GM12865 (cell line): ENCODE measurements around the gene BARX1.

Experiments
- DNase-seq: peaks from one replicate; pipeline ENCODE4 v3.0.0; 2010; ENCODE audit warnings: low read depth
- H3K4me3 ChIP-seq: 2 replicates; pipeline ENCODE4 v1.5.1; 2011; ENCODE audit warnings: mild to moderate bottlenecking, low read depth, low read length, control low read depth
- TF ChIP-seq, protein P1 (sequence below): IDR thresholded peaks from 2 replicates; pipeline ENCODE4 v1.5.1; 2011; ENCODE audit warnings: low read length, control low read depth, low read depth, inconsistent platforms; ENCODE audit not compliant: insufficient read depth; ENCODE audit errors: missing control alignments

BARX1 gene

DNA sequence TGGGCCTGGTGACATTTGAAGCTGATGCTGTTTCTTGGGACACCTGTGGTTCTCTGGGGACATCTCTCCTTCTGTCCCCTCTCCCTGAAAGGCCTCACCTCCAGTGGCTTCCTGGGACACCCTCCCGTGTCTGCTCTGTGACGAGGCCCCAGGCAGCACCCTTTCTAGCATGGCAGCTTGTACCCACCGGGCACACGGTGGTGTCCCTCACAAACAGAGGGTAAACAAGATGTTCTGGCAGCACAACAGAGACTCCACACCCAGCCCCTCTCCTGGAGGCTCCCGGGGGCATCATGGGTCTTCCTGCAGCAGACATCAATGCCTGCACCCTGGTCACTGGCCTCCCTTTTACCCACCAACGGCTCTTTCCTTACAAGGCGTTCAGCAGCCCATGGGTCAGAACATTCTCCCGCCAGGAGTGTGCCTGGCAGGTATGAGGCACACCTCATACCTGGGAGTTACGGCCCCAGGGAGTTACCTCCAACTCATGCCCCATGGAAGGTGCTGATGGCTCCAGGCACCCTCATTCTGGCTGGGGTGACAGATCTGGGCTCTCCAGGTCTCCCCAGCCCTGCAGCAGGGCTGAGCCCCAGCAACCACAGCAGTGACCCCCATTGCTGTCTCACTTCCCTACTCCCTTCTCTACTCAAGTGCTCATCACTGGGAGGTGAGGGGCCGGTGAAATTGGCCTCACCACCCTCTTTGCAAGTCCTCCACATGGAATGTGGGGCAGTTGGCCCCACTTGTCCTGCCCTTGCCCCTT is 51.1 kb downstream of the BARX1 start:
- H3K4me3 ChIP-seq: no peak overlapping the region
- DNase-seq: no peak
- TF ChIP-seq, protein P1, sequence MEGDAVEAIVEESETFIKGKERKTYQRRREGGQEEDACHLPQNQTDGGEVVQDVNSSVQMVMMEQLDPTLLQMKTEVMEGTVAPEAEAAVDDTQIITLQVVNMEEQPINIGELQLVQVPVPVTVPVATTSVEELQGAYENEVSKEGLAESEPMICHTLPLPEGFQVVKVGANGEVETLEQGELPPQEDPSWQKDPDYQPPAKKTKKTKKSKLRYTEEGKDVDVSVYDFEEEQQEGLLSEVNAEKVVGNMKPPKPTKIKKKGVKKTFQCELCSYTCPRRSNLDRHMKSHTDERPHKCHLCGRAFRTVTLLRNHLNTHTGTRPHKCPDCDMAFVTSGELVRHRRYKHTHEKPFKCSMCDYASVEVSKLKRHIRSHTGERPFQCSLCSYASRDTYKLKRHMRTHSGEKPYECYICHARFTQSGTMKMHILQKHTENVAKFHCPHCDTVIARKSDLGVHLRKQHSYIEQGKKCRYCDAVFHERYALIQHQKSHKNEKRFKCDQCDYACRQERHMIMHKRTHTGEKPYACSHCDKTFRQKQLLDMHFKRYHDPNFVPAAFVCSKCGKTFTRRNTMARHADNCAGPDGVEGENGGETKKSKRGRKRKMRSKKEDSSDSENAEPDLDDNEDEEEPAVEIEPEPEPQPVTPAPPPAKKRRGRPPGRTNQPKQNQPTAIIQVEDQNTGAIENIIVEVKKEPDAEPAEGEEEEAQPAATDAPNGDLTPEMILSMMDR: no peak

DNA sequence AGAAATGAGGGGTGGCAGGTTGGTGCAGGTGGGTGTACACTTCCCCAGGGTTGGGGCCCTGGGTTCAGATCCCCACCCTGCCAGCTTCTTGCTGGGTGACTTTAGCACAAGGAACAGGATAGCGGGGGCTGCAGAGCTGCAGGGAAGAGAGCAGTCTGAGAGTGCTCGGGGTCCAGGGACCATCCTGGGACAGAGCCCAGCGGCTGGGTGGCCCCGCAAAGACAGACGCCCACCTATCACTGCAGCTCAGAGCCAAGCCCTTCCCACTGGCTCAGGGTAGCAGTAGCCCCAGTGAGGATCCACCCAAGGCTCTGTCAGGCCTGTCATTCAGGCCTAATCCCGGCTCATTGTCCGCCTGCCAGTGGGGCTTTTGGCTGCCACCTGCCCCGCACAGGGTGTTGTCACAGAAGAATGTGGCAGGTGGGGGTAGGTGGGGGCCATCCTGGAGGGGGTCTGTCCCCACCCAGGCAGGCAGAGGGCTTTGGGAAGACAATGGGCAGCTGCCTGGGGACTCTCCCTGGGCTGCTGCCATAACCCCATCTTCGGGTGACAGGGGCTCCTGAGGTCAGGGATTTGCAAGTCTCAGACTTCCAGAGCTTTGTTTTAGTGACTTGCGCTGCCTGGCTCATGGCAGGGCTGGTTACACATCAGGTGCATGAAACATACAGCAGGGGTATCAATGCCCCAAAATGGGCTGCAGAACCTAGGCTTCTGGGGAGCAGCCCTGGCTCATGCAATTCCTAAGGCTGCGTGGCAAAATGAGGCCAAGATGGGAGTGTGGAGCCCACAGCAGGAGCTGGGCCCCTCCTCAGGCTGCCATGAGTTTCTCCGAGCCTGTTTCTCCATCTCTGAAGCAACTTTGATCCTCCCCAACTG is 52.1 kb downstream of the BARX1 start:
- TF ChIP-seq, protein P1: no peak
- H3K4me3 ChIP-seq: no peak overlapping the region
- DNase-seq: no peak

DNA sequence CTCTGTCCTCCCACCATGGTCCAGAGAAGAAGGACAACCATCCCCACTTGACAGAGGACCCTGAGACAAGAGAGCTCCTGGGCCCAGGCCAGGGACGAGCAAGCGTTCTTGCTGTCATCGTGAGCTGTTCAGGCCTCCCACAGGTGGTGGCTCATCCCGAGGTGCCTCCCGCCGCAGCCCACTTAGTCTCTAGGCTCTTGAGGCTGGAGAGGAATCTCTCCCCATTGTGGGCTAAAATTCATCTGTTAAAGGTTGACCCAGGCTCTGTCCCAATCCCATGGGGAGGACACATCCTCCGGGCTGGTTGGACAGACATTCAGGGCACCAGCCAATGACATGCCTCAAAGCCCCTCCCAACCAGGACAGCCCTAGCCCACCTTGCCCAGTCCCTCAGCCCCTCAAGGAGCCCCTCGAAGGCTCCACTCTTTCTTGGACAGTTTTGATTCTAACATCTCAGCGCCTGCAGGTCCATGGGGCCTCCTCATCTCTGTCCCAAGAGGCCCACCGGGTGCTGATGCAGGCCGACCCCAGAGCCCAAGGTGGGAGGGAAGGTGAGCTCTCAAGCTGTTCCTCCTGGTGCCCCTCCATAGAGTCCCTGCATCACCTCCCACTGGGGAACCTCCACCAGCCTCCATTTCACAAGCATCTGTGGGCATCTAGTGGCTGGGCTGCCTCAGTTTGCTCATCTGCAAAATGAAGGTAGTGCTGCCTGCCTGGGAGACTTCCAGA is 52.9 kb downstream of the BARX1 start:
- no peak for DNase-seq
- H3K4me3 ChIP-seq: no peak overlapping the region
- TF ChIP-seq, protein P1: no peak
